Measurements from ENCODE around the gene HLTF.
"Not testable (repeated sequence)": the region's sequence is repeated elsewhere in the genome, so short reads cannot be mapped to it uniquely, and the experiment has no call there.

The HLTF gene

GRCh38 chr3:149086232-149086988 lies at the start of gene HLTF:
Gene HLTF, minus strand, starts transcription at chr3:149086533. Its CDS starts 197 bp downstream, at chr3:149086336.
- DNase-seq (ENCODE audit: low read depth in 2 of 2), result peak; percentile 83 to 85

- DNase-seq (ENCODE audit: low read depth in 2 of 2), result no peak
Measured at GRCh38 chr3:149134575-149134974, 48.2 kb upstream of the HLTF start.

GRCh38 chr3:149131589-149131988 lies 45.3 kb upstream of the HLTF start:
- DNase-seq (ENCODE audit: low read depth in 2 of 2), result no peak

- DNase-seq (ENCODE audit: low read depth in 2 of 2), result peak; percentile 59 to 72
Measured at GRCh38 chr3:149129326-149130205, 43.2 kb upstream of the HLTF start, which contains the start of gene HPS3. Gene HPS3, plus strand, starts transcription at chr3:149129638. Its CDS starts 86 bp downstream, at chr3:149129724.

- no peak for DNase-seq (ENCODE audit: low read depth in 2 of 2)
Measured at GRCh38 chr3:149128821-149129220, 42.5 kb upstream of the HLTF start.

GRCh38 chr3:149122721-149123578 lies 36.6 kb upstream of the HLTF start:
- DNase-seq (ENCODE audit: low read depth in 2 of 2), result no peak

- DNase-seq (ENCODE audit: low read depth in 2 of 2), result no peak
Measured at GRCh38 chr3:149120051-149120972, 34.0 kb upstream of the HLTF start.

GRCh38 chr3:149119466-149119865 lies 33.1 kb upstream of the HLTF start:
- DNase-seq (ENCODE audit: low read depth in 2 of 2), result no peak

- DNase-seq (ENCODE audit: low read depth in 2 of 2), result no peak
Measured at GRCh38 chr3:149118724-149119123, 32.4 kb upstream of the HLTF start.

GRCh38 chr3:149115114-149115513 lies 28.8 kb upstream of the HLTF start:
- DNase-seq (ENCODE audit: low read depth in 2 of 2), result no peak

- no peak for DNase-seq (ENCODE audit: low read depth in 2 of 2)
Measured at GRCh38 chr3:149114458-149114857, 28.1 kb upstream of the HLTF start.

- no peak for DNase-seq (ENCODE audit: low read depth in 2 of 2)
Measured at GRCh38 chr3:149104484-149104883, 18.2 kb upstream of the HLTF start.

GRCh38 chr3:149101641-149102040 lies 15.3 kb upstream of the HLTF start:
- DNase-seq (ENCODE audit: low read depth in 2 of 2), result no peak

GRCh38 chr3:149101154-149101553 lies 14.8 kb upstream of the HLTF start:
- no peak for DNase-seq (ENCODE audit: low read depth in 2 of 2)

GRCh38 chr3:149097987-149098386 lies 11.7 kb upstream of the HLTF start:
- not testable (repeated sequence) for DNase-seq (ENCODE audit: low read depth in 2 of 2)

GRCh38 chr3:149095487-149095886 lies 9.2 kb upstream of the HLTF start:
- no peak for DNase-seq (ENCODE audit: low read depth in 2 of 2)

- DNase-seq (ENCODE audit: low read depth in 2 of 2), result no peak
Measured at GRCh38 chr3:149091983-149092382, 5.7 kb upstream of the HLTF start.

GRCh38 chr3:149090907-149091306 lies 4.6 kb upstream of the HLTF start:
- no peak for DNase-seq (ENCODE audit: low read depth in 2 of 2)

- no peak for DNase-seq (ENCODE audit: low read depth in 2 of 2)
Measured at GRCh38 chr3:149090461-149090860, 4.1 kb upstream of the HLTF start.

- no peak for DNase-seq (ENCODE audit: low read depth in 2 of 2)
Measured at GRCh38 chr3:149089395-149089794, 3.1 kb upstream of the HLTF start.

GRCh38 chr3:149087208-149087607 lies 875 bp upstream of the HLTF start:
- DNase-seq (ENCODE audit: low read depth in 2 of 2), result no peak
